Measurements from ENCODE around the gene HES2.

- TF ChIP-seq POLR2A (IDR thresholded peaks at IDR 0.05) (no peak), POLR2AphosphoS5 (IDR thresholded peaks at IDR 0.05) (no peak)
Measured at GRCh38 chr1:6416906-6417305, 2.8 kb downstream of the HES2 start.

All from transverse colon (tissue), 3 donors.